NCI-H774 (cell line): ENCODE results near the gene AKR7A2.

Experiments
- DNase-seq: peaks from one replicate; lab custom pipeline; 2025; lab: John Stamatoyannopoulos, UW

The AKR7A2 gene

DNA sequence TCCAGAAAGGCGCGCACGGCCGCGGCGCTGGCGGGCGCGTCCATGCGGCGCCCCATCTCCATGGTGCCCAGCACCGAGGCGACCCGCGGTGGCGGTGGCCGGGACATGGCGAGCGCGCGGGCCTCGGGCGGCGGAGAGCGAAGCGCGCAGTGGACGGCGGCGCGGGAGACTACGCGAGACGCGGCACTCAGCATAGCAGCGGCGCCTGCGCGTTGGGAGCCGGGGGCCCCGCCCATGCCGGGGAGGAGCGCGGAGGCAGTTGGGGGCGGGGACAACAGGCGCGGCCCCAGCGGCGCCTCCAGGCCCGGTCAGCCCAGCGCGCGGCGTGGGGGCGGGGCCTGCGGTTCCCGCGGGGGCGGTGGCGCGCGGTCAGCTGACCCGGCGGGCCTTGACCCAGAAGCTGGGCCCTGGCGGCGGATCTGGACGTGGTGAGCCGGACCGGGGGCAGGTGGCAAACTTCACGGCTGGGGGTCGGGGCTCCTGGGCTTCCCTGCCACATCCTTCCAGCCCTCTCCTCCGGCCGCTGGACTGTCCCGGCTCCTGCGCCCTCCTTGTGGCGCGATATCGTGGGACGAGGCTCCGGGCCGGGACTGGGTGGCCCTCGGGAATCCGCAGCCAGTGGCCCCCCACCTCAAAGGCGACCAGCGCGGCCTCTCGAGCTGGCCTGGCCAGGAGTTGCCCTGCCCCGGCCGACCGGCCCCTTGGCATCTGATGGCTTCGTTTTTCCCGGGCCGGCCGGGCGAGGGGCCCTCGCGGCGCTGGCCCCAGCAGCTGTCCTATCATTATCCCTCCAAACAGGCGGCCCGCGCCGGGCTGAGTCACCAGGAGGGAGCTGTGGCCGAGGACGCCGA, at the start of gene AKR7A2, which contains the start of gene SLC66A1:
Gene AKR7A2 (minus strand): TSS at position 214 of the 851 bp plus-strand sequence. CDS start 20 bp downstream, at position 194.
Gene SLC66A1 (plus strand): TSS at position 396 of the 851 bp plus-strand sequence. CDS start 5,352 bp downstream, outside the sequence.
- DNase-seq, result peak; percentile 75

DNA sequence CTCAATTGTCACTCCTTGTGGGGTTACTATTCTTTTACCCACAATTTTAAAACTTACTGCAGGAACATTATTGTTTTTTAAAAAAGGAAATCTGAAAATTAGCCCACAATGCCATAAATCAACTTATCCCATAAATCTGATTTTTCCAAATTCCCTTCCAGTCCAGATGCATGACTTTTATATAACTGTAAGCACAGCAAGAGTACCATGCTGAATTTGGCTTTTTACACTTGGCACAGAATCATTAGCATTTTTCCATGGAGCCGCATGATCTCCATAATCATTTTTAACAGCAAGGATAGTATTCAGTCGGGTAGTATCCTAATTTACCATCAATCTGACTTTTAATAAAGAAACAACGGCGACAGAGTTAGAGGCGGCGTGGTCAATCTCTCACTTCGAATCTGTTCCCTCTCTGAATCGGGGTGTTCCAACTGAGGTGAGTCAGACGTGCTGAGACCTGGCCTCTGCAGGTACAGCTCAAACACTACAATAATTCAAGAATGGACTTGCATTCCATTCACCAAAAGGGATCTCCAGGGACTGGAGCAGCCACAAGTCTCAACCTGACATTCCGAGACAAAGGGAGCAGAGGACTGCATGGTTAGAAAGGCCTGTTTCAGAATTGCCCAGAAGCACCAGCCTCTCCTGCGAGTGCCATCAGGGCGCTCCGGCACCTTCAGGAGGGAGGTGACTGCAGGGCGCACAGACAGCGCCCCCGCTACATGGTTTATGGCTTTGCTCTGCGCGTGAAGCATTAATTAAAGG, 49.1 kb upstream of the AKR7A2 start:
- DNase-seq, result no peak

DNA sequence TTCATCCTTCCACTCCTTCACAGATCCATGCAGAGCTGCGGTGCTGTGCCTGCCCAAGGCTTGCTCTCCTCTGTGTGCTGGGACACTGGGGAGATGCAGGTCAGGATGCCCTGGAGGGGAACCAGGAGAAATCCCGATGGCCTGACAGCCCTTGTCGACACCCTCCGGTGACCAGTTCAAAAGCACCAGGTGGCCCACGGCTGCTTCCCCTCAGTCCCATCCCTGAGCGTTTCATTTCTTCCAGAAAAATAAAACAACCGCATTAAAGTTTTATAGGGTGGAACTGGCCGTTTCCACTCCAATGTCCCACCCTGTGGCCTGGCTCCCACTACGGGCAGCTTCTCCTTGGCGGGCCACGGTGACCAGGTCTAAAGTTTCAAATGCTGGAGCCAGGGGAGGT, 48.5 kb upstream of the AKR7A2 start:
- no peak for DNase-seq

DNA sequence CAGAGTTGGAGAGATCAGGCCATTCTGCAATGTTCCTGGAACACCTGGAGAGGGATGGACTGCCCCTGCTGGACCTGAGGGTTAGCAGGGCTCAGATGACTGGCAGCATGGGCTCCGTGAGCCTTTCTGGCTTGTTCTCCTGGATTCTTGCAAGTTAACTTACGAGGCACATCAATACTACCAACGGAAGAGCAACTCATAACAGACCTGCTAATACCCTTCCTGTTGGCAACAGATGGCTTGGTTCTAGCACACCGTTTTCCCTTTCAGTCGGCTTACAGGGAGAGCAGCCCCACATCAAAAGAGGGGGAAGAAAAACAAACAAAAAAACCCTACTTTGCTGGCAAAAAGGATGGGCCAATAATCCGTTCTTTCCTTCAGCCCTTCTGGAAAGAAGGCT, 48.1 kb upstream of the AKR7A2 start:
- no peak for DNase-seq

DNA sequence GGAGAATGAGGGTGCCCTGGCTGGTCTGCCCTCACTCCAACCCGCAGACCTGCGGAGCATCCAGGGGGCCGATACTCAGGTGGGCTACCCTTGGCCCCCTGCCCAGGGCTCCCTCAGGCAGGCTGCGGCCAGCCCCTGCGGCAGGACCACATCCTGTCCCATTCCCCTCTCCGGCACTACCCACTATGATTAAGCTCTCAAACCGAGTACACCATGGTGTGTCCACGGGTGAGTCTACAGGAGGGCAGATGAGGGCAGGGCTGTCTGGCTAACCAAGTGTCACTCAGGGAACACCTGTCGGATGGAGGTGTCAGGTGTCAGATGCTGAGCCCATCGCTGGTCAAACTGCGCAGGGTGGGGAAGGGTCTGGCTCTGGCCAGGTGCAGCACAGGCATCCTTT, 47.4 kb upstream of the AKR7A2 start:
- DNase-seq, result no peak

DNA sequence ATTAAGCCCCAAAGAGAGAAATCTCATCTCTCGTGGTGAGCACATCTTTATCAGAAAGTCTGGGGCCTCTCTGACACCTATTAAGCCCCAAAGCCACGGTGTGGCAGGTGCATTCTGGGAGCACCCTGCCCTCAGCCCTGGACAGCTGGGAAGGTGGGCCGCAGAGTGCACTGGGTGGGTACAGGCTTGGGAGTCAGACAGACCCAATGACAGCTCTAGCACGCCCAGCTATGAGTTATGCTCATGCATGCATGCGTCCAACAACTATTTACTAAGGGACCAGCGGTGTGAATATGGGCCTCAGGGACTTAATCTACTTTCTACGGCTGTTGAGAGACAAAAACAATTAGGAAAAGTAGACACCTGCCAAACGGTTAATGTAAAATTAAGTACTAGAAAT, 46.8 kb upstream of the AKR7A2 start:
- DNase-seq, result no peak

DNA sequence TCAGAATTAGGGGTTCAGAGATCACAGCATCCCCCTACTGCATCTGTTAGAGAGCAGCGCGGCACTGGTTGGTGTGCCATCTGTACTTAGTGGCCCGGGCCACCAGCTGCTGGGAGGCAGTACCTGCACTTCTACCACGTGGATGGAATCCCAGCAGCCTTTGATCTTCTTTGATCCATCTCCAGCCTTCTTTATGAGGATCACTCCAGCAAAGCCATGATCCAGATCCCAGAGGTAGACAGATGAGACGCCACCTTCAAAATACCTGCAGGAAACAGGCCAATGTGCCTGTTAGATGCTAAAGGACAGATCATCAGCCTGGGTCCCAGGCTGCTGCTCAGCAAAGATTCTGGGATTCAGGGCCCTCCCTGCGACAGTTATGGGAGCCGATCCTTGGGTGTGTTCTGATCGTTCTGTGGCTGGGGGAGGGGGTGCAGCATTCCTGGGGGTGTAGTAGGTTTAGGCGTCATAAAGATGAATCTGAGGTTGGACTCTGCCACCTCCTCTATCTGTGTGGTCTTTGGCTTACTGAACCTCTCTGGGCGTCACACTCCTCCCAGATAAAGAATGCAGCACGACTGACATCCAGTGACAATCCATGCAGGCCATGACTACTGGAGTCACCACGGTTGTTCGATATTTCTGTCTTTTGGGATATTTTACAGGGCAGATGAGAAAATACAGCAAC, 45.5 kb upstream of the AKR7A2 start:
- no peak for DNase-seq

DNA sequence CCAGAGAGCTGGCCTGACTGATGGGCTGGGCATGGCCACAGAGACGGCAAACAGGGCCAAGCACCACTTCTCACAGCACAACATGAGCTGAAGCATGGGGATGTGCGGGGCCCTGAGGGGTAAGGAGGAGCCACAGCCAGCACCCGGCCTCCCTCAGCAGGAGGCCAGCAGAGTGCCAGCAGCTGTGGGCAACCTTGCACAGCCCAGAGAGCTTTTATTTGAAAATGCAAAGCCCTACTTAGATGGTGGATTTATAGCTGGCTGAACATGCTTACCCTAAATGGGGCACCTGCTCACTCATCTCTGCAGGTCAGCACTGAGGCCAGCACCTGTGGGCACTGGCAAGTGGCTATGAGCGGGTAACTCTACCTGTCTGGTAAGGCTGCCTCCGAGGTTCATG, 44.3 kb upstream of the AKR7A2 start:
- DNase-seq, result no peak

DNA sequence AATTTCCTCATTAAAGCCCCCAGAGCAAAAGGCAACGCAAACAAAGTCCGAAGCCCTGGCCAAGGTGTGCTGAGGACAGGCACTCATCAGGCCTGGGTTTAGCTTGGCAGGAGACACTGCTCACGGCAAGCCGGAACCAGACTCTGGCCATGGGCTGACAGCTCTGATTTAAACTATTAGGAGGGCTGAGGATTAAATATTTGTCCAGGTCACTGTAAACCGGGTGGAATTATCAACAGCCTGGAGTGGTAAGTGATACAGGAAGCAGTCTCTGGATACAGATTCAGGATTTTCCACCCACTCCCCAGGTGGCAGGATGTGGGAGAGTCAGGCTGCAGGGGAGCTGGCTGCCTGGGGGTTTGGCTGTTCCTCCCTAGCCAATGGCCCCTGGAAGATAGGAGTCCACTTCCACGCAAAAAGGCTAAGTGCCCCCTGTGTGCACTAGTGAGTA, 42.6 kb upstream of the AKR7A2 start:
- no peak for DNase-seq

DNA sequence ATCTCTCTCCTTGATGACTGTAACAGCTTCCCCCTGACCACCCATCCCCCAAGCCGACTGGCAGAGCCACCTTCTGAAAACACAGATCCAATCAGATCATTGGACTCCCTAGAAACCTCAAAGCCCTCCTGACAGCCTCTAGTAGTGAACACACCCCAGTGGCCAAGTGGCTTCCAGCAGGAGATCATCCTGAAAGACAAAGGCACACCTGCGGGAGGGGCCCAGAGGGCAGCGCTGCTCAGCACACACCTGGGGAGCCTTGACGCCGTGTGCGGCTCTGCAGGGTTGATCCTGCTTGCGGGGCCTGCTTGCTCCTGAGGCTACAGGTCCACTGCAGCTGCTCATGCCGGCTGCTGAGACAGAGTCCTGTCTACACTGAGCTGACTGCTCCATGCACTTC, 41.7 kb upstream of the AKR7A2 start:
- DNase-seq, result no peak

DNA sequence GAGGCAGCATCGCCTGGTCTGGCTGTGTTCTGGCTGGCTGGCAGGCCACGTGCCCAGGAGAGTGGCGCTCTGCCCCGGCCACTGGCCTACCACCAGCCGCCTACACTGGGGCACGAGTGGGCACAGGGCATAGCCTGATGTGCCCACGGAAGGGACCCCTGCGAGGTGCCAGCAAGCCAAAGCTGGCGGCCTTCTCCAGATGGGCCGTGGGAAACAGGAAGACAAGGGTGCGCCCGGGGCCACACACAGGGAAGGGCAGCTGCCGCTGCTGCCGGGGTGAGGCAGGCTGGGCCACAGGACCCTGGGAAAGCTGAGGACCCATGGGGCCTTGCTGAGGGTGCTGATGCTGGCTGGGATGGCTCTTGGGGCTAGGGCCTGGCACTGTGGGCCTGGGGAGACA, 40.9 kb upstream of the AKR7A2 start:
- no peak for DNase-seq

DNA sequence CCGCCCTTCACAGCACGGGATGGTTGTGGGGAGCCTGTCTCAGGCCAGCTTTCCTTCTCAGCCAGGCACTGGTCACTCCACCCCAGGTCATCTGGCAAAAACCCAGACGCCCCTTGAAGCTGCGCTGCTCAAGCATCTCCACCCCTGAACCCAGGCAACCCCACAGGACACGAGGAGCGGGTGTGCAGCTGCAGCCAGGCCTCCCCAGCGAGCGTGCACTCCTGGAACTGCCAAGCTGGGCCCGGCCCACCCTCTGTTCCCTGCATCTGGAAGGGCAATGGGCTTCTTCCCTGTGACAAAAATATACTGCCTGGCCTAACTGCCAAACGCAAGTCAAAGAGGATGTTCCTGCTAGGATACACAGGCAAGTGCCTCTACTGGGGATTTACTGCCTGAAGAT, 39.9 kb upstream of the AKR7A2 start:
- no peak for DNase-seq

DNA sequence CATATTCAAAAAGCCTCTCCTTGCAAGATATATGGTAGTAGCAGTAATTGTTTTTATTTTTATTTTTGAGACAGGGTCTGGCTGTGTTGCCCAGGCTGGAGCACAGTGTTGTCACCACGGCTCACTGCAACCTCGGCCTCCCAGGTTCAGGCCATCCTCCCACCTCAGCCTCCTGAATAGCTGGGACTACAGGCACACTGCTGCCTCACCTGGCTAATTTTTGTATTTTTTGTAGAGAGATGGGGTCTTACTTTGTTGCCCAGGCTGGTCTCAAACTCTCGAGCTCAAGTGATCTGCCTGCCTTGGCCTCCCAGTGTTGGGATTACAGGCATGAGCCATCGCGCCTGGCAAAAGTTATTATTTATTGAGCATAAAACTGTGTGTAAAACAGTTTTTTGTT, 38.6 kb upstream of the AKR7A2 start:
- no peak for DNase-seq

DNA sequence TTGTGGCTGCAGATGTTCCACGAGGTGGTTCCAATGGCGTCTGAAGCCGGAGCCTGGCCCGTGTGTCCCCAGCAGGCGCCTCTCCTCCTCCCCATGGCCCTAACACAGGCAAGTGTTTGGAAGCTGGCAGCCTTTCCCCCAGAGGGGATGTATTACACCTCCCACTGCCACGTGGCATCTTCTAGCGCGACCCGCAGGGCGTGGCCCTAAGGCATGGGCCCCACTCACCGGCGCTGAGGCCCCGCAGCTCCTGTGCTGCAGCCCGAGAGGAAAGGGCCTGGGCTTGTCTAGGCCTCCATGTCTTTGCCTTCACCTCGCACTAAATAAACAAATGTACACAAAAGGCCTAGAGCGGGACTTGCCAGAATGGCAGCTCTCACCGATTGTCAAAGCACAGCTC, 38.1 kb upstream of the AKR7A2 start:
- DNase-seq, result no peak

DNA sequence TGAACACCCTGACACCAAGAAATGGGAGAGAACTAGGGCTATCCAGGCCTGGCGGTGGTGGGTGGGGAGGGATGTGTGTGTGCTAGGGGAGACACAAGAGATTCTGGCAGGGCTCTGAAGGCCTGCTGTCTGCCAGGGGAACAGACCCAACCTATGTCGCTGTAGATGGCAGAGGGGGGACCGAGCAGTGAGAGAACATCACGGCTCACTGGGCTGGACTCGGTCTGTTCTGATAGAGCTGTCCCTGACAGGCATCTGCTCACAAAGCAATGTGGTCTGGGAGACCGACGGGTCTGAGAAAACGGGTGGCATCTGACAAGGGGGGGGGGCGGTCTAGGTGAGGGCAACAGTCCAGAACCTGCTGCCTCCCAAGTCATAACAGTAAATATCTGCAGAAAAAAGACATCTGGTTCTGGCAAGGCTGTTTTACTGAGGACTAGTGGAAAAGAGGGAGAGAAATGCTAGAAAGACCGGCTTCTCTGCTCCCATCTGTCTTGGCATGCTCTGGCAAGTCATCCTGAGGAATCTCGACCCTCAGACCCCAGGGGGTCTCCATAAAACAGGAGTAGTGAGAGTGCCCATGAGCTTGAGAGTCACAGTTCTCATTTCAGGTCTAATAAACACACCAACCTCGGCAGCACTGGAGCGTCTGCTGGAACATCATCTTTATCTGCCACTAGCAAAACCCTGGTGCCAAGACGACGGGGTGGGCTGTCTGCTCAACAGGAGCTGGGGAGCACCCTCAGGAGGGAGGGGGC, 36.7 kb upstream of the AKR7A2 start:
- no peak for DNase-seq

DNA sequence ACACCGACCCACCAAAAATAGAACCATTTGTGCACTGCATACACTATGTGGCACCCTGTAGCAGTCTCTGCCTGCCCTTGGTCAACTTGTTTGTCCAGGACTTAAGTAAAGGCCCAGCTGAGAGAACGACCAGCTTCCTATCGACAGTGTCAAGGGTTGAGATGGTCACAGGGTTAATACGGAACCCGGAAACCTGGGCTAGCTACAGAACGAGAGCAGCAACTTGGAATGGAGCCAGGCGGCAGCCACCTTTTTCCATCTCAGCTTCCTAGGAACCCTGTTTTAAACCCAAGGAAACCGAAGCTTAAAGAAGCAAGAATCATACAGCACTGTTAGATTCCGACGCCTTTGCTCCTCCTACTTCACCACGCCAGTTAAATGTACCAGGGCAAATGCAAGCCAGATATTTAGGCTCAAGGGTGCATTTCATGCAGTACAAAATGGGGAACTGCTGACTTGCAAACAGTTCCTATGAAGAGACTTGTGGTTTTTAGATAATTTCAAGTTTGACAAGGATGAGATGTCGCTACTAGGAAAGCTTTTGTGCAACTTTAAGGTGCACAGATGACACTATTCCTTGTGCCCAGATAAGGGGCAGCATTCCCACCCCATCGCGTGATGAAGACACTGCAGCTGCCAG, 35.7 kb upstream of the AKR7A2 start:
- DNase-seq, result no peak

DNA sequence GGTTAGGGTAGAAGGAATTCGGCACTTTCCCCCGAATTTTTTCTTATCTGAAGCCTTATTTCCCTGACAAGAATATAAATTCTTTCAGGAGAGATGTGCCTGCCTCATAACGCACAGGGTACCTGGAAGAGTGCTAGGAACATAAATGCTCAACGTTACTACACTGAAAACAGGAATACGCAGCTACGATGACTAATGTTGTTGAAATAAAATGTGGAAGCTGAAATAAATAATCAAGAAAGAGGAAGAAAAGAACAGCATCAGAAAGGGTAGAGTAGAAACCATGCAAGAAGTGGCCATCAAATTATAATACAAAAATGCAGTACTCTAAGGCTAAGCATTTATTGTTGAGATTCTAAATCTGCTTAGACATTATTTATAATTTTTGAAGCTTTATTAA, 34.1 kb upstream of the AKR7A2 start:
- DNase-seq, result no peak

DNA sequence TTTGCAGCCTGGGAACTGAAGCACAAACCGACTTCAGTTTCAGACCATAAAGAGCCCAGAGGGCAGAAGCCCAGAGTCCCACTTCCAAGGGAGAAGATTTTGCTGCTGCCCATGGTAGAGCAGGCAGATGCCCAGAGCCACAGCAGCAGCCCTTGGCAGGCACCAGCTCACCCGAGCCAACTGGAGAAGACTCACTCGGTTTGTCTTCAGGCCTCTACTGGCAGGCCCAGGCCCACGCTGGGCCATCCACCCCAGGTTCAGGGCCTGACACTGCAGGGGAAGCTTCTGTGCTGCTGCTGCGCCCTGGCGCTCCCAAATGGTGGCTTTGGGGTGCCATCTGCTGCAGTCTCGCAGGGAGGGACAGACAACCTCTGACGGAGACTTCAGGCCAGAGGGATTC, 33.4 kb upstream of the AKR7A2 start:
- DNase-seq, result no peak

DNA sequence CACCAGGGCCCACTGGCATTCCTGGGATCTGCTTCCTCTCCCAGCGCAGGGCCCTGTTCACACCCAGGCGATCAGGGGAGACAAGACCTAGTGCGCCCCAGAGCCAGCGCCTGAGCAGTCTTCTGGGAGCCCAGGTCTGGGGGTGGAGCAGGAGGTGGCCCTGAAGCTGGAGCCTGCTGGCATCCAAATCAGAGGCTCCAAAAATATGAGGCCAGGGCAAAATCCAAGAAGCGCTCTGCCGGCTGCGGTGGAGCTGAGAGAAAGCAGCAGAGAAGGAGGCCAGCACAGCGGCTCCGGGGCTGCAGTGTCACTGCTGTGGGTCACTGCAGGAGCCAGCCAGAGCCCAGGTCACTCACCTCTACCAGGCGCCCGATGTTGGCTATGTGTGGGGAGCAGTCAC, 32.9 kb upstream of the AKR7A2 start:
- DNase-seq, result no peak

DNA sequence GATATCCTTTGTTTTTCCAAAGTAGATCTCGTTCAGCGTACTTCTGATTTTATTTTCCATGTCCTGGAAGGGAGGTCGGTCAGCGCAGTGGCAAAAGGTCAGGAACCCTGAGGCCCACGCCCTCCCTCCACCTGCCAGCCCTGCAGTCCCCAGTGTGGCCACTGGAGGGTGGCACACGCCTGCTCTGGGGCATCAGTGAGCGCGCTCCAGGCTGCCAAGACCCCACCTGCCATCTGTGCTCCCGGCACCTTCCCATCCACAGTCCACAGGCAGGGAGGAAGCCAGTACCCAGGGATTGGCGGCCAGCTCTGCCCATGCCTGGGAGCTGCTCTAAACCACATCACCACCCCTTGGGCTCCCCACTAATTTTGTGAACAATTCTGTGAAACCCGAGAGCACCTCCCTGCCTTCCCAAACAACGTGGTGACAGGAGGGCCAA, 32.4 kb upstream of the AKR7A2 start:
- DNase-seq, result no peak

DNA sequence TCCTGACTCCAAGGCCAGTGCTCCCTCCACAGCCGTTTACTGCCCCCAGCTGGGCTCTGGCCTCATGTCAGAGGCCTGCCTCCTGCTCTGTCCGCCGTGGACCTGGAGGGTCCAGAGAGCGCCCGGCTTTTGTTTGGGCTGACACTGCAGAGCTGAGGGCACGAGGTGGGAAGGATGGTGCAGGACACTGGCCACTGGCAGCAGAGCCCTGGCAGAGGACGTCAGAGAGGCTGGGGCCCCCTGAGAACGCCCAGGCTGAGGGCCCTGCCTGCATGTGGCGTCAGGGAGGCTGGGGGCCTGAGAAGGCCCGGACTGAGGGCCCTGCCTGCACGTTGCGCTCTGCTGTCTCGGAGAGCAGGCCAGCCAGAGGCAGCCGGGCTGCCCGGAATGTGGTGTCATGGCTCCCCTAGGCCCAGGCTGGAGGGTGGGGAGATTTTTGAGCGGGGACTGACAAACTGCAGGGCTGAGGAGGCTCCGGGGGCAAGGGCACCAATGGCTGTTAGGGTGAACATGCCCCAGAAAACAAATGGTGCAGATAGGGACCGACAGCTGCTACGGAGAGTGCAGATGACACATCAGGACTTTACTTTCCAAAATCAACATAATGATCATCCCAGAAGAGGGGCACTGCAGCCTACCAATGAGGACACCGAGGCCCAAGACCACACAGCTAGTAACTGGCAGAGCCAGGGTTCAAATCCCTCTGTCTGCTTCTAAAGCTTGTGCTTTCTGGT, 31.8 kb upstream of the AKR7A2 start:
- DNase-seq, result no peak
